Skeletal muscle cell (primary cell): ENCODE measurements around the gene SMCR8.
"Not testable (repeated sequence)": the region's sequence is repeated elsewhere in the genome, so short reads cannot be mapped to it uniquely, and the experiment has no call there.

Experiments used
- DNase-seq: peaks from one replicate; pipeline ENCODE4 v3.0.0-alpha.2; 2010; ENCODE audit warnings: low read depth
- H3K4me3 ChIP-seq: 2 replicates; pipeline ENCODE4 v1.5.1; 2011; ENCODE audit warnings: low read depth, mild to moderate bottlenecking, control low read depth, low read length, moderate library complexity

Gene SMCR8, protein sequence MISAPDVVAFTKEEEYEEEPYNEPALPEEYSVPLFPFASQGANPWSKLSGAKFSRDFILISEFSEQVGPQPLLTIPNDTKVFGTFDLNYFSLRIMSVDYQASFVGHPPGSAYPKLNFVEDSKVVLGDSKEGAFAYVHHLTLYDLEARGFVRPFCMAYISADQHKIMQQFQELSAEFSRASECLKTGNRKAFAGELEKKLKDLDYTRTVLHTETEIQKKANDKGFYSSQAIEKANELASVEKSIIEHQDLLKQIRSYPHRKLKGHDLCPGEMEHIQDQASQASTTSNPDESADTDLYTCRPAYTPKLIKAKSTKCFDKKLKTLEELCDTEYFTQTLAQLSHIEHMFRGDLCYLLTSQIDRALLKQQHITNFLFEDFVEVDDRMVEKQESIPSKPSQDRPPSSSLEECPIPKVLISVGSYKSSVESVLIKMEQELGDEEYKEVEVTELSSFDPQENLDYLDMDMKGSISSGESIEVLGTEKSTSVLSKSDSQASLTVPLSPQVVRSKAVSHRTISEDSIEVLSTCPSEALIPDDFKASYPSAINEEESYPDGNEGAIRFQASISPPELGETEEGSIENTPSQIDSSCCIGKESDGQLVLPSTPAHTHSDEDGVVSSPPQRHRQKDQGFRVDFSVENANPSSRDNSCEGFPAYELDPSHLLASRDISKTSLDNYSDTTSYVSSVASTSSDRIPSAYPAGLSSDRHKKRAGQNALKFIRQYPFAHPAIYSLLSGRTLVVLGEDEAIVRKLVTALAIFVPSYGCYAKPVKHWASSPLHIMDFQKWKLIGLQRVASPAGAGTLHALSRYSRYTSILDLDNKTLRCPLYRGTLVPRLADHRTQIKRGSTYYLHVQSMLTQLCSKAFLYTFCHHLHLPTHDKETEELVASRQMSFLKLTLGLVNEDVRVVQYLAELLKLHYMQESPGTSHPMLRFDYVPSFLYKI

DNA sequence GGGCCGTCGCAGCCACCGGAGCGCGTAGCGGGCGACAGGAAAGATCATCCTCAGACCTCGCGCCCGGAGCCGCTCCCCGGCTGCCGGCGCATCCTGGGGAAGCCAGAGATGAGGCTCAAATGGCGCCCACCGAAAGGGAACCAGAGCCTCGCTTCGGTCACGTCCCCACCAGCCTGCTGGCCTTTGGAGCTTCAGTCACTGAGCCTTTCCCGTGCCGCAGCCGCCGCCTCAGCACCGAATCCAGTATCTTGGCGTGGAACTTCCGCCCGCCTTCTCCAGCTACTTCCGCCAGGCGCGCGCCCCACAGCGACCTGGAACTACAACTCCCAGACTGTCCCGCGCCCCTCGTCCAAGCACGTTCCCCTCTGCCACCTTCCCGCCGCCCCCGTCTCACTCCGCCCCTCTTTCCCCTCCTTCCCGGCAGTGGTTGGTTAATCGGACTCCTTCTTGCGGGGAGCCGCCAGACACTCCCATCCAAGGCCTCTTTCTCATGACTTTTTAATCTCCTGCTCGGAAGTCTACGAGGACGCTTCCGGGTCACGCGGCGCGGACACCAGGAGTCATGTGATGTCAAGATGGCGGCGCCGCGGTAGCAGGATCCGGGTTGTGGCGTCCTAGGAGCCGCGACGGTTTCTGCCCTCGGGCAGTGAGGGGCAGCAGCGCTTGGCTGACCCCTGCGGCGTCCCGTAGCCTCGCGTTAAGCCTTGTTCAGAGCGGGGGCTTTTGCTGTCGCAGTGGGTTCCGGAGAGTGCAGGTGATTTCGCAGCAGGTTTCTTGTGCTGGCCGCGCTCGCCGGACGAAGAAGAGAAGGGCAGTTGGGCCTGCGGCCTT, at the start of gene SMCR8, which contains the start of gene TOP3A:
Gene SMCR8 (plus strand): TSS at position 563 of the 831 bp plus-strand sequence. CDS start 497 bp downstream, outside the sequence.
Gene TOP3A (minus strand): TSS at position 264 of the 831 bp plus-strand sequence. CDS start 216 bp downstream, at position 48.
- DNase-seq, result peak; percentile 94
- H3K4me3 ChIP-seq, result peak within 1 kb of the TSS; percentile 97

DNA sequence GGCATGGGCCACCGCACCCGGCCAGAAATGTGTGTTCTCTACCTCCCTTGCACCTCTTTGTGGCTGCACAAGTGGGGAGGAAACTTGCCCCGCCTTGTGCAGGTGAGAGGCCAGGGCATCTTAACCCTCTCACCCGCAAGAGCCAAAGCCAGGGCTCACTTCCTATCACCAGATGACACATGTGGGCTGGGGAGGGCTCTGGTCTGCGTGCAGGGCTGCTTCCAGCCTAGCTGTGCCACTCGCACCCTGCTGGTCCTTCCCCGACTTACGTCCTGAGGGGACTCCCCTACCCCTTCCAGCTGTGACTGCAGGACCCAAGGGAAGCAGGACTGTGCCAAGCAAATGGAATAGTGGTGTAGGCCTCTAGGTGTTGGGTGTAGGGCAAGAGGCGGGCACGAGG, 47.7 kb upstream of the SMCR8 start:
- no peak for DNase-seq

DNA sequence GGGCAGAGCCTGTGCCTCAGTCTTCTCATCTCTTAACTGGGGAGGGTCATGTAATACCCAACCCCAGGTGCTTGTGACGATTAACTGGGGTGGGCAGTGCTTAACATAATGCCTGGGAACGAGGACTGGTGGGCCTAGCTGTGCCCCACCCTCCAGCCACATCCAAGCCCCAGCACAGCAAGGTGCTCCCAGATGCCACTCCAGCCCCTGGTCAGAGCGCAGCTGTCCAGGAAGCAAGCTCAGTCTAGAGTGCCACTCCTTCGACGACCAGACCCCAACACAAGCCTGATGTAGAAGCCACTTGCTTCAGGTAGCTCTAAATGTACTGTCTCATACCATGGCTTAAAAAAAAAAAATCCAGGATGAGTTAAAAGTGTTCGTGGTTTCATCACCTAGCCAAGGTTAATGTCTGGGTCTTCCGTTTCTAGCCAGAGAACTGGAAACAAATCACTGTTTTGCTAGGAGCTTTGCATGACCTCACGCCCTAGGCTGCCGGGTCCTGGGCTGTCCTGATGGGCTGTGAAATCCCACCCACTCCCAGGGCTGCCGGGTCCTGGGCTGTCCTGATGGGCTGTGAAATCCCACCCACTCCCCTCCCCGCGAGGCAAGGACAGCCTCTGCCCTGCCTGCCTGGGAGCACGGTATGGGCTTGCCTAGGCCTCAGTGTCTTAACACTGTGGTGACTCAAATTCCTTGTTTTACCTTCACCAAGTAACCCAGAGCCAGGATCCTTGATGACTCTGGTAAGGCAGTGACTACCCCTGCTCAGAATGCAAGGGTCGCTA, 47.0 kb upstream of the SMCR8 start:
- no peak for DNase-seq
- H3K4me3 ChIP-seq, result no peak overlapping the region

More for the DNA sequence above, 47.7 kb upstream of the SMCR8 start:
- no peak overlapping the region for H3K4me3 ChIP-seq

DNA sequence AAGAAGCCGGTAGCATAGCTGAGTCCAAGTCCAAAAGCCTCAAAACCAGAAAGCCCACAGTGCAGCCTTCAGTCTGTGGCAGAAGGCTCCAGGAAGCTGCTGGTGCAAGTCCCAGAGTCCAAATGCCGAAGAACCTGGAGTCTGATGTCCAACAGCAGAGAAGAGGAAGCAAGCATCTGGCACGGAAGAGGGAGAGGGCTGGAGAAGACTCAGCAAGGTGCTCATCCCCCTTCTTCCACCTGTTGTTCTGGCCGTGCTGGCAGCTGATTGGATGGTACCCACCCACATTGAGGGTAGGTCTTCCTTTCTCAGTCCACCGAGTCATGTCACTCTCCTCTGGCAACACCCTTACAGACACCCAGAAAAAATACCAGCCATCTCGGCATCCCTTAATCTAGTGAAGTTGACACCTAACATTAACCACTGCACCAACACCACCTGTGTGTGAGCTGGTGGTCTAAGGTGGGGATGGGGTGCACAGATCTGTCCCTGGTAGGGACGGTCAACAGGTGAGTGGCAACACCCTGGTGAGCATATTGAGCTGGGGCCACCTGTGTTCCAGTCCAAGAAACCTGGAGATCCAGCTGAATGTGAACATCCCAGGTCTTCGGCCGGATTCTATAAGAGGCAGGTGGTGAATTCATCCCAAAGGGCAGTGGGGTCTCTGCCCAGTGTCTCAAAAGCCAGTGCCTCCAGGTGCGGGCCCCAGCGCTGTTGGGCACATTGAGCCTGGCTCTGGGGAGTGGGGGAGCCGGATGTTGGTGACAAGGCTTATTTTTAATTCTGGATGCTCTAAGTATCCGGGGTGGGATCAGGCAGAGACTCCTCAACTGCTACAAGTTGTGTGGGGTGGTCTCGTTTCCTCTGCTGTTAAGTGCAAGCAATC, 44.8 kb upstream of the SMCR8 start:
- DNase-seq, result no peak
- H3K4me3 ChIP-seq, result no peak overlapping the region

DNA sequence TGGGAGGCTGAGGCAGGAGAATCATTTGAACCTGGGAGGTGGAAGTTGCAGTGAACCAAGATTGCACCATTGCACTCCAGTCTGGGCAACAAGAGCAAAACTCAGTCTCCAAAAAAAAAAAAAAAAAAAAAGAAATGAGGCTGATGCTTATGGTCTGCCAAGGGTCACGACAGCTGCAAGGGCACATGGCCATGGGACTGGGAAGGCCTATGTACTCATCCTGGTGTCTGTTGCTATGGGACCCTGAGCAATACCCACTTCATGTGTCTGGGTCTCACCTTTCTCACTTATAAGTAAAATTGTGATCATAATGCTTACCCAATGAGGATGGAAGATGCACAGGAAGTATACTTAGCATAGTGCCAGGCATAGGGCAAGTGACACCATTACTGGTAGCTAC, 38.0 kb upstream of the SMCR8 start:
- no peak for DNase-seq
- no peak overlapping the region for H3K4me3 ChIP-seq

DNA sequence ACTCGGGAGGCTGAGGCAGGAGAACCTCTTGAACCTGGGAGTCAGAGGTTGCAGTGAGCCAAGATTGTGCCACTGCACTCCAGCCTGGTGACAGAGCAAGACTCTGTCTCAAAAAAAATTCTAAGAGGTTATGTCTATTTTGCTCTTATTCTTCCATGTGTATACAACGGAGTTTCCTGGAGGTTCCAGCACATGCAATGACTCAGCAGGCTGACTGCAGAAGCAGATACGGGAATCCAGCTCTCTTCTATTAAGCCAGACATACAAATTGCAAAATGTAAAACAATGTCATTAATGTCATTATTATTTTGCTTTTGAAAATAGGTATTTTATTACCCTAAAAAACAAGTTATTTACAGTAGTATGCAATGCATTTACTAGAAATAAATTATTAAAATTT, 36.2 kb upstream of the SMCR8 start:
- H3K4me3 ChIP-seq, result no peak overlapping the region
- DNase-seq, result no peak

DNA sequence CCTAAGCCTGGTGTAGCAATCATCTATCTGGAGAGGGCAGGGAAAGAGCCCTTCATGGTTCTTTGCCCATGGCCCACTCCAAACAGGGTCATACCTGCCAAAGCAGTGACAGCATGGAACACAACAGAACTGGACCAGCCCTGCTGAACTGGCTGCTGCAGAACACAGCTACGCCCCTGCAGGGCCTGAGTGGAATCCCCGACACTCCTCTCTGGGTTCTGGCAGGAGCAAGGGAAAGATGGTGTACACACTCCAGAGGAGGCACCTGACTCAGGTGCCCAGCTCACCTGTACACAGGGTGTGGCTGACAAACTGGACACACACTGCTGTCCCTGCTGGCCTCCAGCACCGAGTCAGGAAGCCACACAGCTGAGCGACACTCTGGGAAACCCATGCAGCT, 34.8 kb upstream of the SMCR8 start:
- DNase-seq, result no peak

DNA sequence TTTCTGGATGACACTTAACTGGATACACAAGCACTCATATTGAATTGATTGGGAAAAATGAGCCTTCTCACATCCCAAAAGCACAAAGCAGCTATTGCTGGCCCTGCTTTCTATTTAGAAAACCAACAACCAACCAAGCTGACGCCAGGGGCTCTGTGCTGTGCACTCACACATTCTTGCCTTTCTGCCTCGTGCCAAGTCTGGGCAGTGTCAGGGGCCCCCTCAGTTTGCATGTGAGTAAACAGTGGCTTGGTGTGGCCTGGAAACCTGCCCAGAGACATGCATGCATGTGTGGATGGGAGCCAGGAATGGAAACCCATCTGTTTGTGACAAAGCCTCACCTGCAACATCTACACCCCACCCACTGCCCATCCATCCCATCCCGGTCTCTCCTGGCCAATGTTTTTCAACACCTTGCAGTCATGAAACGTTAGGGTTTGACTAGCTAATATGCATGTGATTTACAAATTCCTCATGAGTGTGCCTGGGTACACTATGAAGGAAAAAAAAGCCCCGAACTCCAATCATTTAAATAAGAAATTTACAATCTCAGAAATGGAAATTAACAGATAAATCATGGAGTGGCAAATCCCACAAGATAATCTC, 34.2 kb upstream of the SMCR8 start:
- no peak for DNase-seq
- H3K4me3 ChIP-seq, result no peak overlapping the region

More for the DNA sequence above, 34.8 kb upstream of the SMCR8 start:
- H3K4me3 ChIP-seq, result no peak overlapping the region

DNA sequence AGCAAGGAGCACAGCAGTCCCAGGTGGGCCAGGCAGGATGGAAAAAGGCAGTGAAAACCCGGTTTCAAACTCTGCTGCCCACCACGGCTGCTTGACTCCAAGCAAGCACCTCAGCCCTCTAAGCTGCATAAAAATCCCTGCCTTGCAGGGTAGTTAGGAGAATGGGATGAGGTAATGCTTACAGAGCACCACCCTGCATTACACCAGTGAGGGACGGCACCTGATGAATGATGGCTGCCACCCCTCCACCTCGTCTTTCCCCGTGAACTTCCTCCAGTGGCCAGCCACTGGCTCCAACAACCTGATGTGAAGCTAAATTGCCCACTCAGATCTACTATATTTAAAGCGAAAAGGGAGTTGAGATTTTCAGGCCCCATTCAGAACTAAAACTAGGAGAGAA, 33.3 kb upstream of the SMCR8 start:
- no peak for DNase-seq
- no peak overlapping the region for H3K4me3 ChIP-seq

DNA sequence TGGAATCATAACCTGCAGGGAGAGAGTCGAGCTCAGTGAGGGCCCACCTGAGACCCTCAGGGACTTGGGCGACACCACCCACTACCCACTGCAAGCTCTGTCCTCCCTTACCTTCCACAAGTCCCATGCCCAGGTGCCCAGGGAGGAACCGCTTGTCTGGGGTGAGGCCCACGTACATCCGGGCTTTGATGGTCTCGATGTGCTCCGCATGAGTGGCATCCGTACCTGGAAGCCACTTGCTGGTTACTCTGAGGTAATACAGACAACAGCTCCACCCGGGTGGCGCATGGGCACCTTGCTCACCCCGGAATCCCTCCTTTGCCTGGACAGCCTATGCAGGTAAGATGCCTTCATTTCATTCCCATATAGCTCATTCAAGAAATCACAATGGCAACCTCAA, 29.8 kb upstream of the SMCR8 start:
- DNase-seq, result no peak

DNA sequence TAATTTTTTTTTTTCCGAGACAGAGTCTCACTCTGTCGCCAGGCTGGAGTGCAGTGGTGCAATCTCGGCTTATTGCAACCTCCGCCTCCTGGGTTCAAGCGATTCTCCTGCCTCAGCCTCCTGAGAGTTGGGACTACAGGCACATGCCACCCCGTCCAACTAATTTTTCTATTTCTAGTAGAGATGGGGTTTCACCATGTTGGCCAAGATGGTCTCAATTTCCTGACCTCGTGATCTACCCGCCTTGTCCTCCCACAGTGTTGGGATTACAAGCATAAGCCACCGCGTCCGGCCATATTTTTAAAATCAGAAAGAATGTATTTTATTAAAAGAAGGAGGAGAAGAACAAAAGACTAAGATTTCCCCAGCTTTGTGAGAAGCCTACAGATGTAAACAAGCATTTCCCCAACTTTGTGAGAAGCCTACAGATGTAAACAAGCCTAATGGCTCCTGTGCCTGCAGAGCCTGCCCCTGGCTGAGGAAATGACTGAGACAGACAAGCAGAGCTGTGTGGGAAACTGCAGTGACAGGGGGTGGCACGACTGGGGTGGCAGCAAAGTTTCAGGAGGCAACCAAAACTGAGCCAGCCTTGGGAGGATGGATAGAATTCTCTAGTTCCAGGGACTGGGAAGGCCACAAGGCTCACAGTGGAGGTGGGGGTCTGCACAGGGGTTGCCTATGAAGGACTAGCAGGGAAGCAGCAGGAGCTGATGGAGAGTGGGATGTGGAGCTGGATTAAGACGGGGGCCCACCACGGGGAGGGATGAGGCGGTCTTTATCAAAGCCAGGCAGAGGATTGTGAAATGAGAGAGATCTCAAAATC, 23.2 kb upstream of the SMCR8 start:
- no peak for DNase-seq
- no peak overlapping the region for H3K4me3 ChIP-seq

More for the DNA sequence above, 29.8 kb upstream of the SMCR8 start:
- no peak overlapping the region for H3K4me3 ChIP-seq

DNA sequence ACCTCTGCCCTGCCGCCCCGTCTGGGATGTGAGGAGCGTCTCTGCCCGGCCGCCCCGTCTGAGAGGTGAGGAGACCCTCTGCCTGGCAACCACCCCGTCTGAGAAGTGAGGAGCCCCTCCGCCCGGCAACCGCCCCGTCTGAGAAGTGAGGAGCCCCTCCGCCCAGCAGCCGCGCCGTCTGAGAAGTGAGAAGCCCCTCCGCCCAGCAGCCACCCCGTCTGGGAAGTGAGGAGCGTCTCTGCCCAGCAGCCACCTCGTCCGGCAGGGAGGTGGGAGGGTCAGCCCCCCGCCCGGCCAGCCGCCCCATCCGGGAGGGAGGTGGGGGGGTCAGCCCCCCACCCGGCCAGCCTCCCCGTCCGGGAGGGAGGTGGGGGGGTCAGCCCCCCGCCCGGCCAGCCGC, 17.0 kb upstream of the SMCR8 start:
- H3K4me3 ChIP-seq, DNase-seq: not testable (repeated sequence)

DNA sequence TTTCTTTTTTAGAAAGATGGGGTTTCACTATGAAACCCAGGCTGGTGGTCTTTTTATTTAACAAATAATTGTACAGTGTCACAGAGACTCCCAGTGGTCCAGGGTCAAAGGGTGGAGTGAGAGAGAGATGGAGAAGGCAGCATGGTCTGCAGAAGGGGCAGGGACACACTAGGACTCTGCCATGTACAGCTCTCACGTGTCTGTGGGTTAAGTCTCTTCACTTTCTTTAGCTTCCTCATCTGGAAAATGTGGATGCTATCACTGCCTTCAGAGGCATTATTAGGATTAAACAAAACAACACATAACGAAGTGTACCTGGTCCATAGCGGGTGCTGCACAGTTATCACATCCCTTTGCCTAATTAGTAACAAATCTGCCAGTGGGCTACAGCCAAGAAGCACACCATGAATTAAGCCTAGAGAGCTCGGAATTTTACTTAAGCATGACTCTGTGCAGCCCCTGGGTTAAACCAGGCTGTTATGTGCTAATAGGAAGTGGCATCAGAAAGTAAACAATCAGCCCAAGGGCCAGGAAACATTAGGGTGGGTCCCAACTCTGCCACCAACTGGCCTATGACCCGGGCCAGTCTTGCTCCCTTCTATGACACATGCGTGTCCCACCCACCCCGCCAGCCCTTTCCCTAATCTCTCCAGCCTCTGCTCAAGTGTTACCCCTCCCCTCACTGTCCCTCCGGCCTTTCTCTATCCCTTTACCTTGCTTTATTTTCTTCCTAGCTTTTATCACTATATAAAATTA, 14.2 kb upstream of the SMCR8 start:
- DNase-seq, result no peak

DNA sequence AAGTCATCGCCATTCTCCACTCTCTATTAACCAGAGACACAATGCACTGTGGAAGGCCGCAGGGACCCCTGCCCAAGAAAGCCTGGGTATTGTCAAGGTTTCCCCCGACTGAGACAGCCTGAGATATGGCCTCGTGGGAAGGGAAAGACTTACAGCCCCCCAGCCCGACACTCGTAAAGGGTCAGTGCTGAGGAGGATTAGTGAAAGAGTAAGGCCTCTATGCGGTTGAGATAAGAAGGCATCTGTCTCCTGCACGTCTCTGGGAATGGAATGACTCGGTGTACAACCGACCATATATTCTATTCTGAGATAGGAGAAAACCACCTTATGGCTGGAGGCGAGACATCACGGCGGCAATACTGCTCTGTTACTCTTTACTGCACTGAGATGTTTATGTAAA, 11.9 kb upstream of the SMCR8 start:
- not testable (repeated sequence) for H3K4me3 ChIP-seq, DNase-seq

More for the DNA sequence above, 14.2 kb upstream of the SMCR8 start:
- H3K4me3 ChIP-seq, result no peak overlapping the region

DNA sequence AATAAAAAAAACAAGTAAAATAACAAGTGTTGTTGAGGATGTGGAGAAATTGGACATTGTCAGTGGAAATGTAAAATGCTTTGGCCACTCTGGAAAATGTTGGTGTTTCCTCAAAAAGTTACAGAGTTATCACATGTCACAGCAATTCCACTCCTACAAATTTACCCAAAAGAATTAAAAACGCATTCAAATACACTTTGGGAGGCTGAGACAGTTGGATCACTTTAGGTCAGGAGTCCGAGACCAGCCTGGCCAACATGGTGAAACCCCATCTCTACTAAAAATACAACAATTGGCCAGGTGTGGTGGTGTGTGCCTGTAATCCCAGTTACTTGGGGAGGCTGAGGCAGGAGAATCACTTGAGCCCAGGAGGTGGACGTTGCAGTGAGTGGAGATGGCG, 5.9 kb upstream of the SMCR8 start:
- no peak overlapping the region for H3K4me3 ChIP-seq
- no peak for DNase-seq
